HTR-8/SVneo (cell line): ENCODE data around the gene SEPTIN7.
A peak's percentile ranks its signal among the peaks of the same experiment; 100 is the strongest.

ENCODE experiments used
- DNase-seq: peaks from one replicate; pipeline ENCODE4 v3.0.0; 2011; ENCODE audit warnings: low spot score, mixed read lengths; ENCODE audit not compliant: insufficient read length
- FAIRE-seq: peaks from 2 replicates; lab custom pipeline; 2011; peaks lifted over from hg19 to GRCh38; lab: Jason Lieb, UNC

The SEPTIN7 gene

DNA sequence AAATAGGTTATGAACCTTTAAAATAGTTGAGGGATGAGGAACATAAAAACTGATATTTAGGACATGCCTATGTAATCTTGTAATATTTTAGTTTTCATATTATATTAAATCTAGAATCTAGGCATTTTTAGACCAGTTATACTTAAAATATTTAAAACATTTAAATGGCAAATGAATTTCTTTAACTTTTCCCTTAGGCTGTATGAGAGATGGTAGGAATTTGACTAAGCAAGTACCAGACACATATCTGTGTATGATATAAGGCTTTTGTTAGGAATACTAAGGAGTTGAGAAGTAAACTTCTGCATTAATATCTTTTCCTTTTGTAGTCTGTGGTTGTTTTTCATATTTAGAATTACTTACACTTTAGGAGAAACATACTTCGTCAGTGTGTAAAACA is 25.1 kb downstream of the SEPTIN7 start:
- FAIRE-seq (no peak), DNase-seq (no peak)

DNA sequence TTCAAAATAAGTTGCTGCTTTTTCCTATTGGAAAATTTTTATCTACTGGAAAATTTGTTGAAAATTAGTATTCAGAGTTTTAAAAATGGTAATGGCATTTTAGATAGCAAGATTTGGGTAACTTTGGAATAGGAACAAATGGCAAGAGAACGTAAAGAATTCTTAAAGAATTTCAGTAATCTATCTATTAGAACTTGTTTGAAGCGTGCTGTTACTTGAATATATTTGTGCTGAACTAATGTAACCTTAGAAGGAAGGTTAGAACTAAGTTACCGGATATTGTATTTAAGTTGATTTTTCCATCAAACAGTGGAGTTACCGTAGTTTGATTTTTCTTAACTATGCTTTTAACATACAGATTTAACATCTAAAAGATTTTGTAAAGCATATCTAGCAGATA is 25.9 kb downstream of the SEPTIN7 start:
- DNase-seq (no peak), FAIRE-seq (no peak)

DNA sequence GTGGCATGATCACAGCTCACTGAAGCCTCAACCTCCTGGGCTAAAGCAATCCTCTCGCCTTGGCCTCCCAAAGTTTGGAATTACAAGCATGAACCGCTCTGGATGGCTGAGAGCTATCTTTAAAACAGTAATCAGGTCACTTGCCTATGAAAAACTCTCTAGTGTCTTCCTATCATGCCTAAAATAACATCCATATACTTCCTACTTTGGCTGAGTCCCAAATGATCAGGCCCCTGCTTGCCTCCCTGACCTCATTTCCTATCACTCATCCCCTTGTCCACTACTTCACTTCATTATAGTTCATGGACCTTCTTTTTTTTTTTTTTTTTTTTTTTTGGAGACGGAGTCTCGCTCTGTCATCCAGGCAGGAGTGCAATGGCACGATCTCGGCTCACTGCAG is 28.0 kb downstream of the SEPTIN7 start:
- DNase-seq (peak; percentile 43), FAIRE-seq (no peak)

DNA sequence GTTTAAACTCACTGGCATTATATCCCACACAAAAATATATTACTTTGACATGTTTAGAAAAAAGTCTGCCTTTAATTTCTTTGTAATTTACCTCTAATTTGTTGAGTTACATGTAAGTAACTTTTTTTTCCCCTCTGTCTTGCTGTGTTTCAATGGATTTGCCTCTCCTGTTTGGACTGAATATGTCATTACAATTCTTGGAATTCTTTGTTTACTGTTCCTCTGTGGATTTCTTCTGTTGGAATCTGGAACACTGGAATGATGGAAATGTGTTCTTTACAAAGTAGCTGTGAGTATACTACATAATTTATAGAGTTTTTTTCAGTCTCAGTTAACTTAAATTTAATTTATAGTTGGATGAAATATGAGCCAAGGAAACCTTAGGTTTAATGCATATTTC is 30.4 kb downstream of the SEPTIN7 start:
- DNase-seq = peak; percentile 15
- FAIRE-seq = no peak

DNA sequence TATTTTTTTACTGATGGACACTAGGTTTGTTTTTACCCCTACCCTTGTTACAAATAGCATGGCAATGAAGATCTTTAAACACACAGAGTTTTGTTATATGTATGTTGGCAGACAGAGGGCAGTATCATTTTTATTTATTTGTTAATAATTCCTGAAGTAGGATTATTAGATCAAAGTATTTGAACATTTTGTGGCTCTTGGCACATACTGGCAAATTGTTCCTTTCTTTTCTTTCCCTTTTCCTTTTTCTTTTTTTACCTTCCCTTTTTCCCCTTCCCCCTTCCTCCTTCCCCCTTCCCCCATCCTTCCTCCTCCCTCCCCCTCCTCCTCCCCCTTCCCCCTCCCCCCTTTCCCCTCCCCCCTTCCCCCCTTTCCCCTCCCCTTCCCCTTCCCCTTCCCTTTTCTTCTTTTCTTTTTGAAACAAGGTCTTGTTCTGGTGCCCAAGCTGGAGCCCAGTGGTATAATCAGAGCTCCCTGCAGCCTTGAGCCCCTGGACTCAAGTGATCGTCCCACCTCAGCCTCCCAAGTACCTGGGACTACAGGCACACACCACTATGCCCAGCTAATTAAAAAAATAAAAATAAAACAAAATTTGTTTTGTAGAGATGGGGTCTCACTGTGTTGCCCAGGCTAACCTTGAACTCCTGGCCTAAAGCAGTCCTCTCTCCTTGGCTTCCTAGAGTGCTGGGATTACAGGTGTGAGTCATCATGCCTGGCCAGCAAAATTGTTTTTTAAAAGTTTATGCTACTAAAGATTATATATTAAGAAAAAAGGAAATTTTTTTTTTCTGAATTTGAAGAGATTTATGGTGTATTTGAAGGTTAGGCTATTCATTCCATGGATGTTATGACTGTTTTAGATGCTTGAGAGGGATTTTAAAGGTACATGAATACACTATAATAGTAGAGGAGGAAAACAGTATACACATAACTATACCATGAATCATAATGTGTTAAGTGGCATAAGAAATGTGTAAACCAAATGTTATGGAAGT is 39.3 kb downstream of the SEPTIN7 start:
- FAIRE-seq = no peak

DNA sequence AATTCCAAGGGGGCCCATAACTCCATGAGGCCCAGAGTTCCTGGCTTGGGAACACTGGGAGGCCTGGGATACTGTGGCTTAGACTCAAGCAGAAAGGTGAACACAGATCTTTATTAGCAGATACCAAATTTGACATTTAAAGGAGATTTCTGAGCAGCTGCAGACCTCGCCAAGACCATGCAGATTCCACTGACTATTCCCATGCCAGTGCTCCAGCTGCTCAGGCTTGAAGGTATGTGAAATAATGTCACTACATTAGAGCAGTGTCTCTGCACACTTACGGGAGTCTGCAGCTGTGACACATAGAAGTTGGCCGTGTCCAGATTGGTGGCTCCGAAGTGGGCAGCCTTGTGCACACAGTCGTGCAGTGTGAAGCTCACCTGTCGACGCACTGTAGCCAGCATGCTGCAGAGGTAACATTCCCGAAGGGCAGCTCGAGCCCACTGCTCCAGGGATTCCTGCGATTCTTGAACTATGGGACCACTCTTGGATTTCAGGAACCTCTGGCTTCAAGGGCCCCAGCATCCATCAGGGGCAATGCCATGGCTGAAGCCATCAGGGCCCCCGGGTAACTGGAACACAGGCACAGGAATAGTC is 46.1 kb downstream of the SEPTIN7 start:
- FAIRE-seq (peak; percentile 57), DNase-seq (no peak)

More for the DNA sequence above, 39.3 kb downstream of the SEPTIN7 start:
- peak; percentile 62 for DNase-seq

DNA sequence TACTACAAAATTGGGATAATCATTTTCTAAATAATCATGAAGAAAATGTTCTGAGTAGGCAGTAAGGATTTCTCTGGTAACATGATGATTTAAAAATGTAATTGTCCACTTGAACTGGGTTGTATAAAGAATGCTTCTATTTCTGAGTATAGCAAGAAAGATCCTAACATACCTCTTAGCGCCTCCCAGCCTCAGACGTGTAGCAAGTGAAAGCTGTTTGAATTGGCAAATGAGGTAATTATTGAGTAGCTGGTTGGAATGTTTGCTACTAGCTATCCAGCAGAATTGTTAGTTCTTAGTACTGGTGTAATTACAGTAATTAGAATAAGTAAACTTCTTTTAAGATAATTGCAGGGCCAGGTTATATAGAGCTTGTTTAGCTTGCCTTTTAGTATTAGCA is 47.9 kb downstream of the SEPTIN7 start:
- FAIRE-seq (no peak), DNase-seq (no peak)

DNA sequence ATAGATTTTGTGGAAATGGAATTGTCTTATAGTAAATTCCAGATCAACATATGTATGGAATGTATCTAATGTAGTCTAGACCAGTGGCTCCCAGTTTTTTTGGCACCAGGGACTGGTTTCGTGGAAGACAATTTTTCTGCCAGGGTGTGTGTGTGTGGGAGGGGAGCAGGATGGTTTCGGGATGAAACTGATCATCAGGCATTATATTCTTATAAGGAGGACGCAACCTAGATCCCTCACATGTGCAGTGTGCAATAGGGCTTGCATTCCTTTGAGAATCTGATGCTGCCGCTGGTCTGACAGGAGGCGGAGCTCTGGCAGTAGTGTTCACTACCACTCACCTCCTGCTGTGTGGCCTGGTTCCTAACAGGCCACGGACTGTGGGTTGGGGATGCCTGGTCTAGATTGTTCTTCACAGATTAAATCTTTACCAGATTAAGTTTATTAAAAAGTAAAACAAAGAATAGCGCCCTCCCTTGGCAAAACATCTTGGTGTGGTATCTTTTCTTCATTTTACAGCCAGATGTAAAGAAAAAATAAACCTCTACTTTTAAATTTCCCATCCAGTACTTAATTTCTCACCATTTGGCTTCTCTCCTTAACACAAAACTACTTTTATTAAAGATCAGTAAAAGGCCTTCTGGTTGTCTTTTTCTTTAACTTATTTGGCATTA is 48.4 kb downstream of the SEPTIN7 start:
- FAIRE-seq (no peak), DNase-seq (no peak)

DNA sequence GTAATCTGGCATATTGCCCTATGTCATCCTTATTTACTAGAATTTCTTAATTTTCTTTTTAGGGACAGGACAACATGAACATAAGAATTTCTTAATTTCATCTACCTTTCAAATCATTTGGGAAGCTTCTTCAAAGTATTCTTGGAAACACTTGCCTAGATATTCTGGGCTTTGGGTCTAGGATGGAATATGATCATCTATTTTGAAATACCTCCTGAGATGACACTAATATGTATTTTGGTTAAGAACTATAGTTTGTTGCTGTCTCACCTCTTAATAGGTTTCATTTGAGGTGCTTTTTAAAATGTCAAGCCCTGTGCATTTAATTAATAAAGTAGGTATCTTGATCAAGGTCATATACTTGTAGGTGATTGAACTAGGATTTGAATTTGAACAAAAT is 49.1 kb downstream of the SEPTIN7 start:
- FAIRE-seq (no peak), DNase-seq (no peak)
